AG09319 (cell line): Measurements from ENCODE around the gene ZBTB16.

Experiments used
- DNase-seq: peaks from one replicate; pipeline ENCODE4 v3.0.0-alpha.2; 2010; ENCODE audit warnings: low read depth; ENCODE audit errors: extremely low read depth
- TF ChIP-seq, protein P1 (sequence below): IDR thresholded peaks from 2 replicates; pipeline ENCODE4 v1.5.1; 2011; ENCODE audit warnings: low read depth, mild to moderate bottlenecking, inconsistent platforms, low read length, moderate library complexity

The ZBTB16 gene

DNA sequence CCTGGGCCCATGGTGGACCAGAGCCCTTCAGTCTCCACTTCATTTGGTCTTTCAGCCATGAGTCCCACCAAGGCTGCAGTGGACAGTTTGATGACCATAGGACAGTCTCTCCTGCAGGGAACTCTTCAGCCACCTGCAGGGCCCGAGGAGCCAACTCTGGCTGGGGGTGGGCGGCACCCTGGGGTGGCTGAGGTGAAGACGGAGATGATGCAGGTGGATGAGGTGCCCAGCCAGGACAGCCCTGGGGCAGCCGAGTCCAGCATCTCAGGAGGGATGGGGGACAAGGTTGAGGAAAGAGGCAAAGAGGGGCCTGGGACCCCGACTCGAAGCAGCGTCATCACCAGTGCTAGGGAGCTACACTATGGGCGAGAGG is 4.3 kb downstream of the ZBTB16 start:
- TF ChIP-seq, protein P1, sequence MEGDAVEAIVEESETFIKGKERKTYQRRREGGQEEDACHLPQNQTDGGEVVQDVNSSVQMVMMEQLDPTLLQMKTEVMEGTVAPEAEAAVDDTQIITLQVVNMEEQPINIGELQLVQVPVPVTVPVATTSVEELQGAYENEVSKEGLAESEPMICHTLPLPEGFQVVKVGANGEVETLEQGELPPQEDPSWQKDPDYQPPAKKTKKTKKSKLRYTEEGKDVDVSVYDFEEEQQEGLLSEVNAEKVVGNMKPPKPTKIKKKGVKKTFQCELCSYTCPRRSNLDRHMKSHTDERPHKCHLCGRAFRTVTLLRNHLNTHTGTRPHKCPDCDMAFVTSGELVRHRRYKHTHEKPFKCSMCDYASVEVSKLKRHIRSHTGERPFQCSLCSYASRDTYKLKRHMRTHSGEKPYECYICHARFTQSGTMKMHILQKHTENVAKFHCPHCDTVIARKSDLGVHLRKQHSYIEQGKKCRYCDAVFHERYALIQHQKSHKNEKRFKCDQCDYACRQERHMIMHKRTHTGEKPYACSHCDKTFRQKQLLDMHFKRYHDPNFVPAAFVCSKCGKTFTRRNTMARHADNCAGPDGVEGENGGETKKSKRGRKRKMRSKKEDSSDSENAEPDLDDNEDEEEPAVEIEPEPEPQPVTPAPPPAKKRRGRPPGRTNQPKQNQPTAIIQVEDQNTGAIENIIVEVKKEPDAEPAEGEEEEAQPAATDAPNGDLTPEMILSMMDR = no peak
- no peak for DNase-seq

DNA sequence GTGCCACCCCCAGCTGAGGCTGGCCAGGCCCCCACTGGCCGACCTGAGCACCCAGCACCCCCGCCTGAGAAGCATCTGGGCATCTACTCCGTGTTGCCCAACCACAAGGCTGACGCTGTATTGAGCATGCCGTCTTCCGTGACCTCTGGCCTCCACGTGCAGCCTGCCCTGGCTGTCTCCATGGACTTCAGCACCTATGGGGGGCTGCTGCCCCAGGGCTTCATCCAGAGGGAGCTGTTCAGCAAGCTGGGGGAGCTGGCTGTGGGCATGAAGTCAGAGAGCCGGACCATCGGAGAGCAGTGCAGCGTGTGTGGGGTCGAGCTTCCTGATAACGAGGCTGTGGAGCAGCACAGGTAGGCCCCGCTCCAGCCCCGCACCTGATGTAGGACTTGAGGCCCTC is 4.7 kb downstream of the ZBTB16 start:
- DNase-seq = no peak

DNA sequence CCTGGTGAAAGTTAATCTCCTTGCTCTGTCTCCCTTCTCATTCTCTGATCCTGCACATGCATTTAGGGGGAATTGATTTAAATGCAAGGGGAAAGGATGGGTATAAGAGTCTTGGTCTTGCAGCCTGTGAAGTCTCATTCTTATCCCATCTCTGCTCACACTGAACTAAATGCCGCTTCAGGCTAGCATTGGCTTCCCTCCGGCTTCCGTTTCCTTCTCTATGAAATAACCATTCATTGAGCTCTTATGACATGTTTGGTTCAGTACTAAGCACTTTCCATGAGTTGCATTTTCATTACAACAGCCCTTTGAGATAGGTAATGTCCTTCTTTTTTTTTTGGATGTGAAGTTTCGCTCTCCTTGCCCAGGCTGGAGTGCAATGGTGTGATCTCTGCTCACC is 5.6 kb downstream of the ZBTB16 start:
- TF ChIP-seq, protein P1 = no peak
- DNase-seq = no peak

More for the DNA sequence above, 4.7 kb downstream of the ZBTB16 start:
- TF ChIP-seq, protein P1 = no peak

DNA sequence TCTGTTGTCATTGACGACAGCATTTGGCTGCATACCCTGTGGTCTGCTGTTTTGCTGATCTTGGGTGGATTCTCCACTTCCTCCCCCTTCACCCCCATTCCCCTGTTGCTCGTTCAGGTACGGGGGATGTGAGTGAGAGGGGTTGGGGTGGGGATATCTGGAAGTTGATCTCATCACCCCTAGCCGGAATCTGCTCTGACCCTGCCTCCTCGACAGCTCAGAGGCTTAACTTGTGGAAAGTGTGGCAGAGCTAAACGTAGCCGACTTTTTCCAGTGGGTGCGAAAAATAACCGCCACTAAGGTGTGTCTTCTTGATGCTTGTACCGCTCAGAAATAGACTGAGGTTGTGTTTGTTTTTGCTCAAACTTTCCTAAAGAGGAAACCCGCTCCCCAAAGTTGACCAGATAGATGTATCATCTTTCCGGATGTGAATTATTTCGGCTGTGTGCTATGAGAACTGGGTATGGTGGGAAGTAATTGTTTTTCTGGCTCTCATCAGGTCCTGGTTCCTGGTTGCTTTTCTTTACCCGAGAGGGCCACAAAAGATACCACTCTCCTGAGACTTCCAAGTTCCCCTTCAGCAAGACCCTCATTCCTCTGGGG is 6.6 kb downstream of the ZBTB16 start:
- DNase-seq = no peak
- TF ChIP-seq, protein P1 = no peak

DNA sequence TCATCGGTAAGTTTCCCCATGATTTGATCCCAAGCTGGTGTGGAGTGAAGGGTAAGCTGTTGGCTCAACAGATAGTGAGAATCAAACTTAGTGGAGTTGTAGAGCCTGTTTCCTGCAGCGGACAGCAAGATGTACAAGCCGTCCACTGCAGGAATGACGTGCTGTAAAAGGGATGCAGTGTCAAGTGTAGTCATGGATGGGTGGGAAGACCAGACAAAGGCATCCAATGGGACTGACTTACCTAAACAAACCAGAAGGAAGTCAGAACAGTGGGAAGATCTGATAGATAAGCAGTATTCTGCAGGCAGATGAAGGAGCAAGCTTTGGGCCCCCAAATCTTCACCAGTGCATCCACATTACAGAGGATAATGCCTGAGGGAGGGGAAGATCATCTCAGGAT is 8.8 kb downstream of the ZBTB16 start:
- DNase-seq = no peak
- TF ChIP-seq, protein P1 = no peak

DNA sequence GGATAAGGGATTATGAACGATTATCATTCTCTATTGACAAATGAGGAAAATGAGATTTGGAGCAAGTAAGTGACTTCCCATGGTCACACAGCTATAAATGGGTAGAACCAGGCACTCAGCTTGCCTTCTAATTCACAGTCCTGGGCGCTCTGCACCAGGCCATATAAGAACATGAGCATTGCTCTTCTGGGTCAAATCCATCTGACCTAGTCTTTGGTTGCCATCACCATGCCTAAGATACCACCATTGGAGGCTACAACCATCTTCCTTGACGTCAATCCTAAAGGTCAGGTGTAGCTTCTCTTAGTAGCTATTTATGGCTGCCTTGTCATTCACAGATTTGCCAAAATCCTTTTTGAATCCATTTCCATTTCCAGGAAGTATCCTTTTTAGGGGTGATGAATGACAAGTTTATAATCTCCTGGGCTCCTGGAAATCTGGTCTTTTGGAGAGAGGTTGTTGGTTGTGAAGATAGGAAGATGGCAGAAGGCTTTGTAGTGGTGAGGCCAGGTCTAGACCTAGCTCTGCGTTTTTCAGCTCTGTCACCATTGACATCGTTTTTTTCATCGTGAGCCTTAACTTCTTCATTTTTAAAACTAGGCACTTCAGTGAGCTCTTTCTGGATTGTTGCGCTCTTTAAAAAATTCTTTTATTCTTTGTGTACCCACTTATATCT is 11.1 kb downstream of the ZBTB16 start:
- DNase-seq = no peak
- TF ChIP-seq, protein P1 = no peak

DNA sequence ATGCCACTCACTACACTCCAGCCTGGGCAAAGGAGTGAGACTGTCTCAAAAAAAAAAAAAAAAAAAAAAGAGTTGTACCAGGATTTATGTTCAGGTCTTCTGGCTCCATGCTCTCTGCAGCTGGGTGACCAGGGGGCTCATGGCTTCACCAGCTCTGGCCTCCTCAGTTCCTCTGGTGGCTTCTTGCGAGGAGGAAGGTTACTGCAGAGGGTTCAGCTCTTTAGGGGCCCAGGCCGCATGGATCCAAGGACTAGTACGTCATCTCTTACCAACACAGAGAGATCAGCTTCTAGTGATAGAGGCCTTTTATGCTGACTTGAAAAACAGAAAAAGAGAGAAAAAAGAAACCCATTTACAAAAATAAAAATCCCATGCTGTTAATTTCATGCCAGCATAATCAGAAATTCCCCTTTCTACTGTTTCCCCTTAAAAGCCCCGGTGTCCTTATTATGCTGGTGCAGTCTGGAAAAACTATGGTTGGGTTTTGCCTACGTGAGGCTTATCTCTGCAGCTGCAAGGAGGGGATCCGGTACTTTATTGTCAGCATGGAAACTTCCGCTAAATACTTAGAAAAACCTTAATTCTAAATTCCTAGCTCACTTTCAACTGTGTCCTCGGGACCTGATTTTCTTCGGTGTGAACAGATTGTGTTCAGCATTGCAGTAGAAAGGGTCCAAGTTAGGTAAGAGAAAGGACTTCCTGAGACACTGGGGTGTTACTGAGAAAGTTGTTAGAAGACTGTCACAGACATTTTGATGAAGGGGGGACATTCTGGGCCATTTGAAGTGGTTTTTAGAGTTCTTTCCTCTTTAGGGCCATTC is 13.7 kb downstream of the ZBTB16 start:
- TF ChIP-seq, protein P1 = no peak
- no peak for DNase-seq
